HUES48 (cell line): Measurements from ENCODE around the gene LRRTM3.
A peak's percentile ranks its signal among the peaks of the same experiment; 100 is the strongest.

Source experiments
- H3K27ac ChIP-seq: one replicate; pipeline ENCODE4 v1.7.0; 2013; ENCODE audit warnings: low read depth, low read length, inconsistent platforms
- H3K27me3 ChIP-seq: 2 replicates; pipeline ENCODE4 v1.6.1; 2013; ENCODE audit warnings: mild to moderate bottlenecking, low read length; ENCODE audit not compliant: control insufficient read depth, insufficient read depth
- H3K36me3 ChIP-seq: 2 replicates; pipeline ENCODE4 v1.6.1; 2013; ENCODE audit warnings: low read length; ENCODE audit not compliant: control insufficient read depth, insufficient read depth
- H3K4me1 ChIP-seq: 2 replicates; pipeline ENCODE4 v1.6.1; 2013; ENCODE audit warnings: mild to moderate bottlenecking, low read length; ENCODE audit not compliant: control insufficient read depth, insufficient read depth
- H3K4me3 ChIP-seq: 2 replicates; pipeline ENCODE4 v1.5.1; 2013; ENCODE audit warnings: mild to moderate bottlenecking, low read depth, low read length
- H3K9ac ChIP-seq: 2 replicates; pipeline ENCODE4 v1.6.1; 2013; ENCODE audit warnings: mild to moderate bottlenecking, low read depth, low read length, moderate library complexity
- H3K9me3 ChIP-seq: 2 replicates; pipeline ENCODE4 v1.6.1; 2013; ENCODE audit warnings: low read length; ENCODE audit not compliant: control insufficient read depth, insufficient read depth

The LRRTM3 gene

DNA sequence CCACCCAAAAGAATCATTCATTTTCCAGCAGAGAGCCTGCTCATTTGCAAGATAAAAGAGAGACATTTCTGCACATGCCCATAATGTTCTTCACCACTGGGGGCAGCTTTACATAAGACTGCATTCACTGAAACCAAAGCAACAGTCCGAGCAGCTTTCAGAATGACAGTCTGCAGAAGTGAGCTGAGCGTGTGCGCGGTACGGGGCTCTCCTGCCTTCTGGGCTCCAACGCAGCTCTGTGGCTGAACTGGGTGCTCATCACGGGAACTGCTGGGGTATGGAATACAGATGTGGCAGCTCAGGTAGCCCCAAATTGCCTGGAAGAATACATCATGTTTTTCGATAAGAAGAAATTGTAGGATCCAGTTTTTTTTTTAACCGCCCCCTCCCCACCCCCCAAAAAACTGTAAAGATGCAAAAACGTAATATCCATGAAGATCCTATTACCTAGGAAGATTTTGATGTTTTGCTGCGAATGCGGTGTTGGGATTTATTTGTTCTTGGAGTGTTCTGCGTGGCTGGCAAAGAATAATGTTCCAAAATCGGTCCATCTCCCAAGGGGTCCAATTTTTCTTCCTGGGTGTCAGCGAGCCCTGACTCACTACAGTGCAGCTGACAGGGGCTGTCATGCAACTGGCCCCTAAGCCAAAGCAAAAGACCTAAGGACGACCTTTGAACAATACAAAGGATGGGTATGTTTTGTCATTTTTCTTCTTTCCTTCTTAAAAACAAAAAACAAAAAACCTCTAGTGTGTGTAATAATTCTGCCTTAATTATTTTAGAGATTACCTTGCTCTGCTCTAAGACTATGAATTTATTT lies at the start of gene LRRTM3:
LRRTM3 (plus strand) TSS at position 141 of the 820 bp plus-strand sequence.
- Histone ChIP-seq H3K27me3 (peaks cover 35% of the 10 kb centered on the region), H3K36me3 (no peaks in the 10 kb centered on the region), H3K27ac (peak within 1 kb of the TSS; percentile 87), H3K4me1 (peaks cover 63% of the 10 kb centered on the region), H3K9ac (no peak within 1 kb of the TSS), H3K9me3 (no peaks in the 10 kb centered on the region), H3K4me3 (peak within 1 kb of the TSS; percentile 56)

DNA sequence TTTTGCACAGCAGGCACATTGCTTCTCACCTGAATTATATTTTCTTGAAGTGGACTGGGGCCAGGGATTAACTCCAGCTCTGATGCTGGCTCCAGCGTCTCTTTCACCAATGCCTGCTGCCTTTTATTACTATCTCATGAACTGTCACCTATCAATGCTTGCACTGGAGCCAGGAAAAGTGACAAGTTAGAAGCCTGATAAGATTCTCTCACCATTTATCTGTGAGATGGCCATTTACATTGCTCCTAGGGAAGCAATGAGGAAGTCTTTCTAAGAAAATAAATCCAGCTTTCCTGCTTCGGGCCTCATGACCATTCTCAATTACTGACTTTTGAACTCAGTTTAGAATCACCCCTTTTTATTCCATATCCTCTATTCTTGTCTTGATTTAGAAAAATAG lies 48.5 kb upstream of the LRRTM3 start:
- H3K4me1 ChIP-seq: 0 out of 2 replicates have a peak, but pooled peaks cover 8% of the 10 kb centered on the region
- no peaks in the 10 kb centered on the region for H3K27me3 ChIP-seq
- H3K4me3 ChIP-seq: no peak overlapping the region
- no peaks in the 10 kb centered on the region for H3K9me3 ChIP-seq
- H3K36me3 ChIP-seq: no peaks in the 10 kb centered on the region
- H3K9ac ChIP-seq: no peak overlapping the region
- H3K27ac ChIP-seq: no peak overlapping the region

DNA sequence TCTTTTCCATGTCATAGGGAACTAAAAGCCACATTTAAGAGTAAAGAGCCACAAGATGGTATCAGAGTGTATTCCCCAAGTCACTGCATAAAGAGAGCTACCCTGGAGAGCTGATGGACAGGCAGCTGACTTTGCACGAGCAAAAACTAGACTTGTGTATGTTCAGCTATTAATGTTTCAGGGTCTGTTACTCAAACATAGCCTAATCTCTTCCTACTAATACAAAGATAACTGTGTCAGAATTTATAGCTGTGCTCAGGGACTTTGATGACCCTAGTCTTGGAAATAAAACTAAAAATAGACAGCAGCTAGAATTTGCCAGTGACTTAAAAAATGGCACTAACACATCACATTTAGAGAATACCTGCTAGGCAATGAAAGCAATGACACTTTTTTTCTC lies 45.5 kb upstream of the LRRTM3 start:
- Histone ChIP-seq H3K4me3 (no peak overlapping the region), H3K27me3 (no peaks in the 10 kb centered on the region), H3K9me3 (no peaks in the 10 kb centered on the region), H3K36me3 (no peaks in the 10 kb centered on the region), H3K4me1 (0 out of 2 replicates have a peak, but pooled peaks cover 8% of the 10 kb centered on the region), H3K27ac (no peak overlapping the region), H3K9ac (no peak overlapping the region)

DNA sequence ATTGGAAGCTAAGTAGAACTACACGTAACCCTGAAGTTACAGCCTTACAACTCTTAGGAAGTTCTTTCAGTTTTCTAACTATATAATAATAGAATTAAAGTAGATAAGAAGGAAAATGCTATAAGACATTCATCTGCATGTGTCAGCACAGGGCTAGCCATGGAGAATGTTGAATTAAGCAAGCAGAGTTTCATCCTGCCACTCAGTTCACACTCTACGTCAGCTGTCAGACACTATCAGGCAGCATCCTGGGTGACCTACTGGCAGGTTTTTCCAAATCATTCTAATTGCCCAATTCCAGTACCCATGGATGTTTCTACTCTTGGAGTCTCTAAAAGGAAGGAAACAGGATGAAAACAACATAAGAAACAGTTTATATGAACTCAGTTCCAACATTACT lies 45.0 kb upstream of the LRRTM3 start:
- no peaks in the 10 kb centered on the region for H3K9me3 ChIP-seq
- H3K4me3 ChIP-seq: no peak overlapping the region
- H3K27me3 ChIP-seq: no peaks in the 10 kb centered on the region
- H3K4me1 ChIP-seq: 0 out of 2 replicates have a peak, but pooled peaks cover 8% of the 10 kb centered on the region
- no peaks in the 10 kb centered on the region for H3K36me3 ChIP-seq
- no peak overlapping the region for H3K27ac ChIP-seq
- no peak overlapping the region for H3K9ac ChIP-seq

DNA sequence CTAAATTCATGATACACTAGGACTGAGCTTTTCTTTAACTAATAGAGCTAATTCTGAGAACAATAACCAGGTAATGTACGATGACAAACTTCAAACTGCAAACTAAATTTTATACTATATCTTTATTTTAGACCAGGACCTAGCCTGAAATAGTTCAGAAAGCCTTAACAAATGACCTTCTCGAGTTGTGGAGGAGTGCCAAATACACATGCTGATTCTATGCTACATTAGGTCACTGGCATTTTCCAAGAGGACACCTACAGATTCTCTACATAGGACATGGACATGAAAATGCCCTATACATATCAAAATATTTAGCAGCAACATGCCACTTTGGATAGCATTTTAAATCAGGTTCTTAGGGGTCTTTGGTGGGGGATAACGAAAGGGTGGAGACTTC lies 44.0 kb upstream of the LRRTM3 start:
- Histone ChIP-seq H3K4me3 (no peak overlapping the region), H3K4me1 (0 out of 2 replicates have a peak, but pooled peaks cover 5% of the 10 kb centered on the region), H3K27me3 (no peaks in the 10 kb centered on the region), H3K27ac (no peak overlapping the region), H3K36me3 (no peaks in the 10 kb centered on the region), H3K9ac (no peak overlapping the region), H3K9me3 (no peaks in the 10 kb centered on the region)

DNA sequence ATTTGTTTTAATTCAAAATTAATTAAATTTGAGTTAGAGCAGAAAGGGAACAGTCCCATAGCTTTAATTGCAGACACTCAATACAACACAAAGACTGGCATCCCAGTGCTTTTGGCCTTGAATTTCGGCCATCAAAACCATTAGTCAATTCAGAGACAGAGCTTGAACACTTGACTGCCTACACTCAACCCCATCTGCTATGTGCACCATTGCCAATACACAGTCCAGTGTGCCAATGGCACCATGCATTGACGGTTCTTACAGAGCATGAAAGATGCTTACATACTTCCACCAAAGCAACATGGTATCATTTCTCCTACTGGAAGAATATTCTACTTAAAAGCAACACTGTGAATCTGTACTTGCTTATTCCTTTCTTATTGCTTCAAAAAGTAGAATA lies 43.6 kb upstream of the LRRTM3 start:
- H3K4me1 ChIP-seq: 0 out of 2 replicates have a peak, but pooled peaks cover under 1% of the 10 kb centered on the region
- H3K9ac ChIP-seq: no peak overlapping the region
- no peaks in the 10 kb centered on the region for H3K9me3 ChIP-seq
- H3K27ac ChIP-seq: no peak overlapping the region
- H3K27me3 ChIP-seq: no peaks in the 10 kb centered on the region
- no peaks in the 10 kb centered on the region for H3K36me3 ChIP-seq
- no peak overlapping the region for H3K4me3 ChIP-seq

DNA sequence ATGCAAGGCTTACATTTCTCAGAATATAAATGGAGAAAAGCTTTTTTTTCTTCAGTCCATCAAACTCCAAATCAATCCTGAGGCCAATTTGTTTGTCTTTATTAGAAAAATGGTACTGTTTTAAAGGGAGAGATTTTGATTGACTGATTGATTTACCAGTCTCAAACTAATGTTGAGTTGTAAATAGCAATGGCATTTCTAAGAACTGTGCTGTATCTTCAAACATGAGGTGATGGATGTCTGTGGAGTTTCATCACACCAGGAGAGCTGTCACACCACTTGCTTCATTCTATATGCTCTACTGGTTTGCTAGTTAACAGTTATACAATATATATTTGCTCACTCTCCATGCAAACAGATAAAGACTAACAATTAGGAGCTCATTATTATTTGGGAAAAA lies 39.0 kb upstream of the LRRTM3 start:
- Histone ChIP-seq H3K27ac (no peak overlapping the region), H3K9ac (no peak overlapping the region), H3K4me1 (no peaks in the 10 kb centered on the region), H3K9me3 (no peaks in the 10 kb centered on the region), H3K36me3 (no peaks in the 10 kb centered on the region), H3K4me3 (no peak overlapping the region), H3K27me3 (no peaks in the 10 kb centered on the region)

DNA sequence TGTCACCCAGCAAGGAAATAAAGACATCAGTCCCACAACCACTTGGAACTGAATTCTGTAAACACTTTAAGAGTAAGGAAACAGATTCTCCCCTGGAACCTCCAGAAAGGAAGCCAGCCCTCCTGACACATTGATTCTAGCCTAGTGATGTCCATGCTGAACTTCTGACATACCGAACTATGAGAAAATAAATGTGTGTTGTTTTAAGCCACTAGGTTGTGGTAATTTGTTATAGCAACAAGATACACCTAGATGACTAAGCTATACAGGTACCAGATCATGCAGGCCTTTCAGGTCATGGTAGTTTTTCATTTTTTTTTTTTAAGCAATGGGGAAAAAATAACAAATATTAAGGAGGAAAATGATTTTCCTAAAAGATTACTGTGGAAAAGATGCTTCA lies 37.6 kb upstream of the LRRTM3 start:
- H3K4me3 ChIP-seq: no peak overlapping the region
- no peaks in the 10 kb centered on the region for H3K36me3 ChIP-seq
- peaks cover 12% of the 10 kb centered on the region for H3K4me1 ChIP-seq
- no peak overlapping the region for H3K9ac ChIP-seq
- no peaks in the 10 kb centered on the region for H3K27me3 ChIP-seq
- H3K27ac ChIP-seq: no peak overlapping the region
- no peaks in the 10 kb centered on the region for H3K9me3 ChIP-seq

DNA sequence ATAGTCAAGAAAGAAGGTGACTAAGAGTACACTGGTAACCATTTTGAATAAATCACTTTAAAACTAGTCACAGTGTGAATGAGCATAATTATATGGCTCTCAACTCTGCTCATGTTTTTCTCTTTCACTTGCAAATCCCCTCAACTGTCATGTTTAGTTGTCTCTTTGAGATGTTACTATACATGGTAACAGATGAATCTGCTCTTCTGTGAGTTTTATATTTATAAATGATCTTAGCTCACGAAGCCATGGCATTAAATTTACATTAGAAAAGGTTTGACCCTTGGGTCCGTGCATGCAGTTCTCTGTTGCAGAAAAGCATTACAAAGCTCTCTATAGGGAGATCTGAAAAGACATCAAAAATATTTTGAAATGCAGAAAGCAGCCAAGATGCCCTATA lies 33.0 kb upstream of the LRRTM3 start:
- Histone ChIP-seq H3K27ac (peak overlapping the region; percentile 71), H3K27me3 (no peaks in the 10 kb centered on the region), H3K9ac (no peak overlapping the region), H3K9me3 (peaks cover 2% of the 10 kb centered on the region; the same call in 1 of the 2 replicates), H3K4me1 (peaks cover 30% of the 10 kb centered on the region), H3K36me3 (no peaks in the 10 kb centered on the region), H3K4me3 (no peak overlapping the region; the same call in 1 of the 2 replicates)

DNA sequence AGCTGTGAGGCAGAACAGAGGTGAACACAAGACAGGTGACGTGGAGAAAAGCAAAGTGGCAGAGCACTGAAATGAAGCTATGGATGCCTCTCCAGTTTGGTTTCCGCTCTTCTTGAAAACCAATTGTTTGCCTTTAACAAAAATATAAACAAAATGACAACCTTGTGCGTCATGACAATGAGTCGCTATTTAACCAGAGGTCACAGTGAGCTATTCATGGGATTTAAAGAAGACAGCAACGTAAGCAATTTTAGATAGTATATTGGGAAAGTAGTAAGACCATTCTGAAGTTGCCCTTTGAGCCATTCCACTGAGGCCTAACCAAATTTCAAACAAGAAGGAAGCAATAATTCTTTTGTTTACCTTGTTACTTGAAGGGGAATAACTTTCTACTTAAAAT lies 15.2 kb upstream of the LRRTM3 start:
- Histone ChIP-seq H3K9ac (no peak overlapping the region), H3K4me1 (no peaks in the 10 kb centered on the region), H3K36me3 (no peaks in the 10 kb centered on the region), H3K27me3 (no peaks in the 10 kb centered on the region), H3K27ac (no peak overlapping the region), H3K4me3 (no peak overlapping the region), H3K9me3 (no peaks in the 10 kb centered on the region)

DNA sequence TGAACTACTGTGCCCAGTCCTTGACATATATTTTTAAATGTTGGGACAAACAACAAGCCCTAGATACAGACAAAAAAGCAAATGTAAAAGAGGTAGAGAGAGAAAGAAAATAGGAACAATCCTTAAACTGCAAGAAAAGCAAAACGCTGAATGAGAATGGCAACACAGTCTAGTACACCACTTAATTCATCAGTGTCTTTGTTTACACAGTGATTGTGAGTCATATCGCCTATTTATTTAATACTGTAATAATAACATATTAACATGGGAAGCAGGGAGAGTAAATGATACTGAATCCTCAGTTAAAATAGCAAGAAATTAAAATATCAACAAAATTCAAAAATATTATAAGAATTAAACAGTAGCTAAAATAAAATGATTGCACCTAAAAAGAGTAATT lies 9.8 kb upstream of the LRRTM3 start:
- no peaks in the 10 kb centered on the region for H3K36me3 ChIP-seq
- H3K9ac ChIP-seq: no peak overlapping the region
- no peak overlapping the region for H3K27ac ChIP-seq

More for the DNA sequence above, 9.8 kb upstream of the LRRTM3 start:
- no peaks in the 10 kb centered on the region for H3K9me3 ChIP-seq
- H3K4me1 ChIP-seq: peaks cover 6% of the 10 kb centered on the region
- H3K27me3 ChIP-seq: no peaks in the 10 kb centered on the region
- H3K4me3 ChIP-seq: no peak overlapping the region
